ENCODE results near the gene SH3TC2.

DNA sequence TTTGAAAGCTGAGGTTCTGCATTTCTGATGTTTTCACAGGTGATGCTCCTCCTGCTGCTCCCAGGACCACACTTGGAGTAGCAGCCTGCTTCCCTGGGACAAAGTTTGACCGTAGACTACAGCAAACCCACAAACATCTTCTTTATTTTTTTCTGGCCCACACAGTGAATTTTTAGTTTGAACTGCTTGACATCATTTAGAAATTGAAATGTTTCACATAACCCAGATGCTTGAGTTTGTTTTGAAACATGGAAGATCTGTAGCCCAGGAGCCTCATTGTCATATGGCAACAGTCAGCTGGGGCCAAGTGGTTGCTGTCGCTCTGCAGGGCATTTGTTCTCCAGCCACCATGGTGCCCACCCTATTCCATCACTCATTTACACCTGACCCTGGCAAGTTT, 8.4 kb downstream of the SH3TC2 start:
- TF ChIP-seq CTCF (IDR thresholded peaks at IDR 0.05) (no peak), POLR2A (IDR thresholded peaks at IDR 0.05) (no peak)
